ENCODE results near the gene SFXN2.

The SFXN2 gene

GRCh38 chr10:102673819-102674511, 40.5 kb upstream of the SFXN2 start:
- no peak for TF ChIP-seq CTCF (IDR thresholded peaks at IDR 0.05)
- no peaks in the 10 kb centered on the region for H3K79me2 ChIP-seq
- no peaks in the 10 kb centered on the region for H3K9me3 ChIP-seq (ENCODE audit: control insufficient read depth, low read length)
- peak overlapping the region; percentile 85 for H3K27ac ChIP-seq
- H3K4me2 ChIP-seq (ENCODE audit: low read length), result peak overlapping the region; percentile 61
- H3K27me3 ChIP-seq (ENCODE audit: control insufficient read depth, insufficient read depth, low read length), result no peaks in the 10 kb centered on the region
- no peaks in the 10 kb centered on the region for H3K36me3 ChIP-seq (ENCODE audit: control insufficient read depth, insufficient read depth, low read length)
- peaks cover 60% of the 10 kb centered on the region for H3K4me1 ChIP-seq
- peak overlapping the region; percentile 80 for H2AFZ ChIP-seq
- H3K4me3 ChIP-seq (ENCODE audit: low read depth, low read length), result peak overlapping the region; percentile 42
- no peak overlapping the region for H3K9ac ChIP-seq

GRCh38 chr10:102674566-102674965, 39.9 kb upstream of the SFXN2 start:
- H3K4me3 ChIP-seq (ENCODE audit: low read depth, low read length), result no peak overlapping the region
- TF ChIP-seq CTCF (IDR thresholded peaks at IDR 0.05), result no peak
- no peaks in the 10 kb centered on the region for H3K9me3 ChIP-seq (ENCODE audit: control insufficient read depth, low read length)
- peaks cover 65% of the 10 kb centered on the region for H3K4me1 ChIP-seq
- H3K4me2 ChIP-seq (ENCODE audit: low read length), result peak overlapping the region; percentile 61
- H3K27ac ChIP-seq, result peak overlapping the region; percentile 85
- H3K79me2 ChIP-seq, result no peaks in the 10 kb centered on the region
- H3K36me3 ChIP-seq (ENCODE audit: control insufficient read depth, insufficient read depth, low read length), result no peaks in the 10 kb centered on the region
- peak overlapping the region; percentile 80 for H2AFZ ChIP-seq
- no peaks in the 10 kb centered on the region for H3K27me3 ChIP-seq (ENCODE audit: control insufficient read depth, insufficient read depth, low read length)
- H3K9ac ChIP-seq, result no peak overlapping the region

- Histone ChIP-seq H3K27me3 (ENCODE audit: control insufficient read depth, insufficient read depth, low read length) (no peaks in the 10 kb centered on the region), H3K9ac (no peak overlapping the region), H2AFZ (no peak overlapping the region), H3K4me2 (ENCODE audit: low read length) (peak overlapping the region; percentile 61), H3K79me2 (no peaks in the 10 kb centered on the region), H3K4me1 (peaks cover 65% of the 10 kb centered on the region), H3K36me3 (ENCODE audit: control insufficient read depth, insufficient read depth, low read length) (no peaks in the 10 kb centered on the region), H3K27ac (peak overlapping the region; percentile 85), H3K9me3 (ENCODE audit: control insufficient read depth, low read length) (no peaks in the 10 kb centered on the region), H3K4me3 (ENCODE audit: low read depth, low read length) (no peak overlapping the region)
- TF ChIP-seq CTCF (IDR thresholded peaks at IDR 0.05), result no peak
These were observed 39.3 kb upstream of the SFXN2 start for GRCh38 chr10:102675011-102675665.

GRCh38 chr10:102675666-102676533, 38.5 kb upstream of the SFXN2 start:
- H3K36me3 ChIP-seq (ENCODE audit: control insufficient read depth, insufficient read depth, low read length), result no peaks in the 10 kb centered on the region
- no peak overlapping the region for H2AFZ ChIP-seq
- H3K27ac ChIP-seq, result peak overlapping the region; percentile 85
- peaks cover 65% of the 10 kb centered on the region for H3K4me1 ChIP-seq
- H3K9ac ChIP-seq, result no peak overlapping the region
- no peak for TF ChIP-seq CTCF (IDR thresholded peaks at IDR 0.05)
- no peaks in the 10 kb centered on the region for H3K79me2 ChIP-seq
- no peak overlapping the region for H3K4me3 ChIP-seq (ENCODE audit: low read depth, low read length)
- no peaks in the 10 kb centered on the region for H3K27me3 ChIP-seq (ENCODE audit: control insufficient read depth, insufficient read depth, low read length)
- H3K4me2 ChIP-seq (ENCODE audit: low read length), result peak overlapping the region; percentile 25
- H3K9me3 ChIP-seq (ENCODE audit: control insufficient read depth, low read length), result no peaks in the 10 kb centered on the region
